GM12878 (cell line): Measurements from ENCODE around the gene PGAM4. TPM values are rescaled to one million over a fixed set of nuclear protein-coding genes. Genes with fewer than 3 reads are reported as not detected.

Experiments used
- ATAC-seq: fragments of 200-7000 bp; cut with Tn5 transposase; 3 replicates; pipeline ENCODE4 v1.9.1; 2020; ENCODE audit warnings: mild to moderate bottlenecking, moderate library complexity
- BruUV-seq: library from RNA; stranded (reverse); fragments of 400-500 nt; replicated peaks from 2 replicates; lab custom pipeline; 2021; lab: Mats Ljungman, UMichigan
- CTCF ChIA-PET: fragments of 300-600 bp; sonication (Branson Sonifier 250); formaldehyde crosslinking; extraction: SDS; loops from one replicate; lab custom pipeline; 2021; ENCODE audit warnings: inconsistent platforms; lab: Yijun Ruan, JAX
- POLR2A ChIA-PET: fragments of 350-600 bp; formaldehyde crosslinking; extraction: SDS; loops from one replicate; lab custom pipeline; 2021; ENCODE audit warnings: inconsistent platforms; lab: Charles Lee
- RAD21 ChIA-PET: fragments of 300-600 bp; sonication (Branson Sonifier 250); formaldehyde crosslinking; loops from one replicate; lab custom pipeline; 2023; ENCODE audit warnings: antibody characterized with exemption; ENCODE audit not compliant: unreplicated experiment; lab: Charles Lee
- SMC1A ChIA-PET: fragments of 300-600 bp; sonication (Branson Sonifier 250); formaldehyde crosslinking; loops from one replicate; lab custom pipeline; 2023; ENCODE audit not compliant: unreplicated experiment, uncharacterized antibody; lab: Charles Lee
- DNase-seq: peaks from one replicate; pipeline ENCODE4 v3.0.0-alpha.2; 2011; ENCODE audit warnings: low read depth, low spot score
- FAIRE-seq: peaks from 3 replicates; lab custom pipeline; 2011; peaks lifted over from hg19 to GRCh38; lab: Jason Lieb, UNC
- H2AFZ ChIP-seq: 2 replicates; pipeline ENCODE4 v1.6.0; 2011; ENCODE audit warnings: low read depth, low read length, control low read depth; ENCODE audit not compliant: control insufficient read depth
- H3K27ac ChIP-seq: 2 replicates; pipeline ENCODE4 v1.5.1; 2011; ENCODE audit warnings: control low read depth; ENCODE audit not compliant: control insufficient read depth, insufficient read depth
- H3K27me3 ChIP-seq, 2 experiments: replicated peaks in 1 of 2; 2 replicates each; pipeline versions ENCODE4 v1.6.0 to v1.6.1; 2011; ENCODE audit warnings: low read length in 1 of 2; ENCODE audit not compliant: control insufficient read depth in 2 of 2, insufficient read depth in 2 of 2
- H3K36me3 ChIP-seq, 2 experiments: 2 replicates each; pipeline ENCODE4 v1.5.1; 2011; ENCODE audit warnings: low read length in 1 of 2; ENCODE audit not compliant: control insufficient read depth in 2 of 2, insufficient read depth in 2 of 2
- H3K4me1 ChIP-seq: 2 replicates; pipeline ENCODE4 v1.6.1; 2011; ENCODE audit warnings: mild to moderate bottlenecking, low read length, moderate library complexity, mixed read lengths; ENCODE audit not compliant: control insufficient read depth, insufficient read depth
- H3K4me2 ChIP-seq: 2 replicates; pipeline ENCODE4 v1.6.0; 2011; ENCODE audit warnings: control low read depth; ENCODE audit not compliant: control insufficient read depth, insufficient read depth
- H3K4me3 ChIP-seq: fragments of 200-600 bp; sonication (generic); 2 replicates; pipeline ENCODE4 v1.5.1; 2016
- H3K79me2 ChIP-seq: 2 replicates; pipeline ENCODE4 v1.6.0; 2011; ENCODE audit warnings: low read length; ENCODE audit not compliant: control insufficient read depth, insufficient read depth
- H3K9ac ChIP-seq: 2 replicates; pipeline ENCODE4 v1.8.0; 2011; ENCODE audit warnings: low read length, control low read depth, mixed read lengths; ENCODE audit not compliant: control insufficient read depth, insufficient read depth
- H3K9me3 ChIP-seq: replicated peaks from 3 replicates; pipeline ENCODE4 v1.5.1; 2011; ENCODE audit warnings: mild to moderate bottlenecking, low read length; ENCODE audit not compliant: control insufficient read depth, insufficient read depth
- H4K20me1 ChIP-seq: 2 replicates; pipeline ENCODE4 v1.6.0; 2011; ENCODE audit not compliant: control insufficient read depth, insufficient read depth
- ATF7 ChIP-seq: fragments of 450-650 bp; IDR thresholded peaks from 2 replicates; pipeline ENCODE4 v1.6.1; 2016; ENCODE audit warnings: low read depth, mild to moderate bottlenecking
- HCFC1 ChIP-seq: fragments of 150-350 bp; IDR thresholded peaks from 2 replicates; pipeline ENCODE4 v1.6.1; 2014; ENCODE audit warnings: low read length
- JUNB ChIP-seq: IDR thresholded peaks from 2 replicates; pipeline ENCODE4 v1.6.1; 2016; ENCODE audit warnings: antibody characterized with exemption, mild to moderate bottlenecking
- KLF5 ChIP-seq: fragments of 450-650 bp; IDR thresholded peaks from 2 replicates; pipeline ENCODE4 v1.6.1; 2014; ENCODE audit warnings: mild to moderate bottlenecking; ENCODE audit not compliant: partially characterized antibody
- MLLT1 ChIP-seq: fragments of 450-650 bp; IDR thresholded peaks from 2 replicates; pipeline ENCODE4 v1.6.1; 2016; ENCODE audit warnings: mild to moderate bottlenecking
- MYC ChIP-seq: IDR thresholded peaks from 2 replicates; pipeline ENCODE4 v1.6.1; 2011; ENCODE audit warnings: mild to moderate bottlenecking, low read length, moderate library complexity, inconsistent platforms; ENCODE audit not compliant: insufficient read depth, insufficient replicate concordance, insufficient read length, severe bottlenecking
- NBN ChIP-seq: fragments of 450-650 bp; IDR thresholded peaks from 2 replicates; pipeline ENCODE4 v1.6.1; 2016
- PKNOX1 ChIP-seq: fragments of 450-650 bp; IDR thresholded peaks from 2 replicates; pipeline ENCODE4 v1.6.1; 2016; ENCODE audit warnings: mild to moderate bottlenecking
- RELB ChIP-seq: fragments of 450-650 bp; IDR thresholded peaks from 2 replicates; pipeline ENCODE4 v1.6.1; 2017; ENCODE audit warnings: low read depth, mild to moderate bottlenecking, moderate library complexity
- SIN3A ChIP-seq: IDR thresholded peaks from 2 replicates; pipeline ENCODE4 v1.6.1; 2012; ENCODE audit warnings: low read depth, low read length, improper control_type of control experiment
- WRNIP1 ChIP-seq: IDR thresholded peaks from 2 replicates; pipeline ENCODE4 v1.6.1; 2011; ENCODE audit warnings: low read depth, low read length, improper control_type of control experiment, borderline replicate concordance
- WGBS: methylation state at CpG from one replicate; pipeline ENCODE4 v1.1.6; 2016; ENCODE audit warnings: low lambda C conversion rate; ENCODE audit not compliant: insufficient replicate concordance, insufficient coverage; ENCODE audit errors: missing lambda C conversion rate; 5-methylcytosine and 5-hydroxymethylcytosine counted together
- in situ Hi-C: fragments of 300-500 bp; cut with MboI; formaldehyde crosslinking; loops from 9 replicates; pipeline ENCODE4 v1.14.3; 2018; ENCODE audit warnings: mixed read lengths
- intact Hi-C: fragments of 100-400 bp; cut with micrococcal nuclease; formaldehyde crosslinking; loops from one replicate; pipeline ENCODE4 v1.14.2; 2022; ENCODE audit not compliant: unreplicated experiment
- polyA plus RNA-seq, 11 experiments: library from polyadenylated mRNA; depleted of rRNA in 4 of 11; unstranded in 6 of 11; stranded (reverse) in 5 of 11; fragments of >200 nt; fragmentation: Nextera tagmentation in 4 of 11; fragmentation: Illumina TruSeq in 1 of 11; extraction: Ambion mirVana in 4 of 11; extraction: Trizol in 1 of 11; gene quantifications; 1 replicate in 1 of 11; 2 replicates in 10 of 11; pipeline versions ENCODE4 v1.2.1 to v1.2.3, GENCODE V29; 2011 to 2016; ENCODE audit warnings: inconsistent platforms in 2 of 11, missing spikeins in 2 of 11, low read depth in 1 of 11
- total RNA-seq, 4 experiments: library from RNA; depleted of rRNA in 3 of 4; stranded (reverse); fragments of >200 nt in 3 of 4; fragmentation: Illumina TruSeq in 1 of 4; extraction: Trizol in 1 of 4; gene quantifications; 2 replicates each; pipeline versions ENCODE4 v1.2.1 to v1.2.3, GENCODE V29; 2013 to 2021

The PGAM4 gene
- total and polyA plus RNA-seq, 10 of the 15 experiments (the other 5 are each of a cell fraction or from before 2014, with no cell fraction given), result 0.24 to 0.80 (median 0.36) TPM; not detected in 6

GRCh38 chrX:77918568-77918967 is 50.9 kb downstream of the PGAM4 start:
- ATAC-seq, result peak; percentile 7; the same call in 2 of the 3 replicates
- Histone ChIP-seq H3K4me2 (no peak overlapping the region), H3K9me3 (no peaks in the 10 kb centered on the region), H3K27me3 (no peaks in the 10 kb centered on the region), H3K36me3 (no peaks in the 10 kb centered on the region), H3K4me3 (no peak overlapping the region), H3K79me2 (peaks cover 33% of the 10 kb centered on the region), H2AFZ (no peak overlapping the region), H3K27ac (peak overlapping the region; percentile 17; the same call in 1 of the 2 replicates)
- POLR2A ChIA-PET, result interaction anchor here (0.7 to 1.0 kb wide), 2 partner anchors 25 to 146 kb away, joined by 4 to 5 read pairs; no protein-coding TSS in a partner anchor
- BruUV-seq, result no TSS peak
- 31% methylated on average over 3 of the region's 3 CpGs for WGBS
- SMC1A ChIA-PET, result interaction anchor here (0.6 to 2.0 kb wide), 6 partner anchors 8 to 443 kb away, joined by 3 to 9 read pairs (median 5); partner anchors contain the start of genes ATP7A and COX7B
- CTCF ChIA-PET, result interaction anchor here (0.9 to 4.6 kb wide), 3 partner anchors 20 to 111 kb away, joined by 3 to 22 read pairs (median 3); partner anchors contain the start of gene COX7B
- in situ Hi-C loops, result no loop called here
- no peak for FAIRE-seq
- no peak for TF ChIP-seq NBN
- TF ChIP-seq WRNIP1, result no peak
- no peak for TF ChIP-seq MYC
- TF ChIP-seq MLLT1, result no peak
- no peak for TF ChIP-seq PKNOX1
- no peak for TF ChIP-seq KLF5
- TF ChIP-seq RELB, result no peak
- no peak for TF ChIP-seq JUNB
- TF ChIP-seq HCFC1, result no peak
- TF ChIP-seq SIN3A, result no peak
- no peak for TF ChIP-seq ATF7
- TF ChIP-seq, all 136 proteins: peak for 0
- H4K20me1 ChIP-seq, result no peaks in the 10 kb centered on the region
- no peak overlapping the region for H3K9ac ChIP-seq
- no peaks in the 10 kb centered on the region for H3K4me1 ChIP-seq
- RAD21 ChIA-PET, result interaction anchor here (0.6 to 2.5 kb wide), 5 partner anchors 19 to 174 kb away, joined by 3 to 12 read pairs (median 6); partner anchors contain the start of gene COX7B
- DNase-seq, result no peak
- intact Hi-C loops, result no loop called here

Other genes with a start within 250 kb of the PGAM4 start
- 45.7 and 54.3 TPM in 2 replicates for gene ATRX, start 183.4 kb downstream of the PGAM4 start, total RNA-seq (2014; rRNA removed)
- gene ATRX, start 183.4 kb downstream of the PGAM4 start, total RNA-seq (2014; rRNA removed; fragmentation: Illumina TruSeq; extraction: Trizol), result 44.6 and 51.8 TPM in 2 replicates
- gene ATRX, start 183.4 kb downstream of the PGAM4 start, total RNA-seq (2021), result 49.9 and 51.9 TPM in 2 replicates
- gene ATRX, start 183.4 kb downstream of the PGAM4 start, polyA plus RNA-seq (2011; rRNA removed), result 59.4 and 85.8 TPM in 2 replicates
- 41.8 and 57.0 TPM in 2 replicates for gene ATRX, start 183.4 kb downstream of the PGAM4 start, polyA plus RNA-seq (2014; fragmentation: Illumina TruSeq; extraction: Trizol)
- gene ATRX, start 183.4 kb downstream of the PGAM4 start, polyA plus RNA-seq (2014; fragmentation: Nextera tagmentation; extraction: Ambion mirVana), result 10 to 100 TPM; 19.4 to 37.9 TPM
- gene ATRX, start 183.4 kb downstream of the PGAM4 start, polyA plus RNA-seq (2014; rRNA removed), result 36.5 and 38.3 TPM in 2 replicates
- 10 to 100 TPM; 70.9 to 73.8 TPM for gene ATRX, start 183.4 kb downstream of the PGAM4 start, polyA plus RNA-seq (2016; fragmentation: Nextera tagmentation; extraction: Ambion mirVana)
- 53.8 and 69.0 TPM in 2 replicates for gene MAGT1, start 74.2 kb downstream of the PGAM4 start, total RNA-seq (2014; rRNA removed)
- 54.8 and 57.1 TPM in 2 replicates for gene MAGT1, start 74.2 kb downstream of the PGAM4 start, total RNA-seq (2014; rRNA removed; fragmentation: Illumina TruSeq; extraction: Trizol)
- gene MAGT1, start 74.2 kb downstream of the PGAM4 start, total RNA-seq (2021), result 36.7 and 41.8 TPM in 2 replicates
- 44.6 and 55.0 TPM in 2 replicates for gene MAGT1, start 74.2 kb downstream of the PGAM4 start, polyA plus RNA-seq (2011; rRNA removed)
- gene MAGT1, start 74.2 kb downstream of the PGAM4 start, polyA plus RNA-seq (2014; fragmentation: Illumina TruSeq; extraction: Trizol), result 45.3 and 48.1 TPM in 2 replicates
- 10 to 100 TPM; 28.0 to 41.3 TPM for gene MAGT1, start 74.2 kb downstream of the PGAM4 start, polyA plus RNA-seq (2014; fragmentation: Nextera tagmentation; extraction: Ambion mirVana)
- 41.2 and 47.7 TPM in 2 replicates for gene MAGT1, start 74.2 kb downstream of the PGAM4 start, polyA plus RNA-seq (2014; rRNA removed)
- gene MAGT1, start 74.2 kb downstream of the PGAM4 start, polyA plus RNA-seq (2016; fragmentation: Nextera tagmentation; extraction: Ambion mirVana), result 10 to 100 TPM; 49.9 to 59.1 TPM
- gene COX7B, start 70.2 kb downstream of the PGAM4 start, total RNA-seq (2014; rRNA removed), result 467 and 534 TPM in 2 replicates
- 691 and 726 TPM in 2 replicates for gene COX7B, start 70.2 kb downstream of the PGAM4 start, total RNA-seq (2014; rRNA removed; fragmentation: Illumina TruSeq; extraction: Trizol)
- 331 and 332 TPM in 2 replicates for gene COX7B, start 70.2 kb downstream of the PGAM4 start, total RNA-seq (2021)
- 1,589 and 1,856 TPM in 2 replicates for gene COX7B, start 70.2 kb downstream of the PGAM4 start, polyA plus RNA-seq (2011; rRNA removed)
- 727 and 839 TPM in 2 replicates for gene COX7B, start 70.2 kb downstream of the PGAM4 start, polyA plus RNA-seq (2014; fragmentation: Illumina TruSeq; extraction: Trizol)
- 1,000 to 10,000 TPM; 2,041 to 2,070 TPM for gene COX7B, start 70.2 kb downstream of the PGAM4 start, polyA plus RNA-seq (2014; fragmentation: Nextera tagmentation; extraction: Ambion mirVana)
- gene COX7B, start 70.2 kb downstream of the PGAM4 start, polyA plus RNA-seq (2014; rRNA removed), result 747 and 862 TPM in 2 replicates
- gene COX7B, start 70.2 kb downstream of the PGAM4 start, polyA plus RNA-seq (2016; fragmentation: Nextera tagmentation; extraction: Ambion mirVana), result 1,000 to 10,000 TPM; 1,113 to 1,176 TPM
- gene ATP7A, start 58.9 kb downstream of the PGAM4 start, total RNA-seq (2014; rRNA removed), result 8.8 and 11.3 TPM in 2 replicates
- gene ATP7A, start 58.9 kb downstream of the PGAM4 start, total RNA-seq (2014; rRNA removed; fragmentation: Illumina TruSeq; extraction: Trizol), result 12.0 and 12.9 TPM in 2 replicates
- gene ATP7A, start 58.9 kb downstream of the PGAM4 start, total RNA-seq (2021), result 9.2 and 9.3 TPM in 2 replicates
- 11.4 and 16.9 TPM in 2 replicates for gene ATP7A, start 58.9 kb downstream of the PGAM4 start, polyA plus RNA-seq (2011; rRNA removed)
- 7.5 and 9.4 TPM in 2 replicates for gene ATP7A, start 58.9 kb downstream of the PGAM4 start, polyA plus RNA-seq (2014; fragmentation: Illumina TruSeq; extraction: Trizol)
- 1 to 10 TPM; 2.5 to 3.7 TPM for gene ATP7A, start 58.9 kb downstream of the PGAM4 start, polyA plus RNA-seq (2014; fragmentation: Nextera tagmentation; extraction: Ambion mirVana)
- gene ATP7A, start 58.9 kb downstream of the PGAM4 start, polyA plus RNA-seq (2014; rRNA removed), result 4.1 and 5.2 TPM in 2 replicates
- 1 to 10 TPM; 6.5 to 7.7 TPM for gene ATP7A, start 58.9 kb downstream of the PGAM4 start, polyA plus RNA-seq (2016; fragmentation: Nextera tagmentation; extraction: Ambion mirVana)
- gene PGK1, start 134.6 kb upstream of the PGAM4 start, total RNA-seq (2014; rRNA removed), result 370 and 422 TPM in 2 replicates
- gene PGK1, start 134.6 kb upstream of the PGAM4 start, total RNA-seq (2014; rRNA removed; fragmentation: Illumina TruSeq; extraction: Trizol), result 418 and 420 TPM in 2 replicates
- gene PGK1, start 134.6 kb upstream of the PGAM4 start, total RNA-seq (2021), result 626 and 628 TPM in 2 replicates
- 1,825 and 2,395 TPM in 2 replicates for gene PGK1, start 134.6 kb upstream of the PGAM4 start, polyA plus RNA-seq (2011; rRNA removed)
- 554 and 619 TPM in 2 replicates for gene PGK1, start 134.6 kb upstream of the PGAM4 start, polyA plus RNA-seq (2014; fragmentation: Illumina TruSeq; extraction: Trizol)
- gene PGK1, start 134.6 kb upstream of the PGAM4 start, polyA plus RNA-seq (2014; fragmentation: Nextera tagmentation; extraction: Ambion mirVana), result 100 to 1,000 TPM; 633 to 835 TPM
- gene PGK1, start 134.6 kb upstream of the PGAM4 start, polyA plus RNA-seq (2014; rRNA removed), result 453 and 454 TPM in 2 replicates
- 100 to 1,000 TPM; 632 to 679 TPM for gene PGK1, start 134.6 kb upstream of the PGAM4 start, polyA plus RNA-seq (2016; fragmentation: Nextera tagmentation; extraction: Ambion mirVana)
- gene TAF9B, start 170.0 kb upstream of the PGAM4 start, total RNA-seq (2014; rRNA removed), result 22.6 and 29.5 TPM in 2 replicates
- gene TAF9B, start 170.0 kb upstream of the PGAM4 start, total RNA-seq (2014; rRNA removed; fragmentation: Illumina TruSeq; extraction: Trizol), result 23.3 and 23.7 TPM in 2 replicates
- 14.9 and 15.4 TPM in 2 replicates for gene TAF9B, start 170.0 kb upstream of the PGAM4 start, total RNA-seq (2021)
- 22.0 and 26.7 TPM in 2 replicates for gene TAF9B, start 170.0 kb upstream of the PGAM4 start, polyA plus RNA-seq (2011; rRNA removed)
- gene TAF9B, start 170.0 kb upstream of the PGAM4 start, polyA plus RNA-seq (2014; fragmentation: Illumina TruSeq; extraction: Trizol), result 28.9 and 40.5 TPM in 2 replicates
- 10 to 100 TPM; 19.0 to 20.8 TPM for gene TAF9B, start 170.0 kb upstream of the PGAM4 start, polyA plus RNA-seq (2014; fragmentation: Nextera tagmentation; extraction: Ambion mirVana)
- gene TAF9B, start 170.0 kb upstream of the PGAM4 start, polyA plus RNA-seq (2014; rRNA removed), result 15.4 and 15.7 TPM in 2 replicates
- 10 to 100 TPM; 41.5 to 42.5 TPM for gene TAF9B, start 170.0 kb upstream of the PGAM4 start, polyA plus RNA-seq (2016; fragmentation: Nextera tagmentation; extraction: Ambion mirVana)